ENCODE measurements around the gene LRRC38. TPM values are rescaled to one million over a fixed set of nuclear protein-coding genes. Genes with fewer than 3 reads are reported as not detected.
"Not testable (repeated sequence)": the region's sequence is repeated elsewhere in the genome, so short reads cannot be mapped to it uniquely, and the experiment has no call there.

Gene LRRC38
- total and polyA plus RNA-seq, 2 of the 13 experiments (the other 11 are each of a cell fraction or from before 2014, with no cell fraction given), result not detected

DNA sequence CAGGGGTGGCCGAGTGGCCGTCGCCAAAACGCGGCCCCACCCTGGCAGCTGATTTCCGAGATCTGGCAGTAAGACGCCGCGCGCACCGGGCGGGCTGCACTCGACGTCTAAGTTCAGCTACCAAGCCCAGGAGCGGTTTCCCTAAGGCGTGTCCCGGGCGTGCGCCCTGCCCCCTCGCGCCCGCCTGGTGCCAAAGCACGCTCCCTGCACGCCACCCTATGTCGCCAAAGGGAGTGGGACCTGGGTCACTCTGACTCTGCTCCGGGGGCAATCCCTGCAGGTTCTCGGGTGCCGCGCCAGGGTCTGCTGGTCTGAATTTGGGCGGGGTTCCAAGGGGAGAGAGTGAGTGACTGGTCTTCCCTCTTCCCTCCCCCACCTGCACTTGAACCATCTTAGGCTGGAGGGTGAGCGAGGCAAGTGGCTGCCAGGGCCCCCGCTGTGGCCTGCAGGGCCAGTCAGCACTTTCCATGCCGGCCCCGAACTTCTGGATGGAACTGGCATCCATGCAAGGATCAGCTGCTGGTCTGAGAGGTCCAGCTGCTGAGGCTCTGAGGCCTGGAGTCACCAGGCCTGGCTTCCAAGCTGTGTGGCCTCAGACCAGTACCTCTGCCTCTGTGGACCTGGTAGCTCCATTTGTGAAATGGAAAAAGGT is at the start of gene LRRC38 (continued):
- TF ChIP-seq, protein P1, sequence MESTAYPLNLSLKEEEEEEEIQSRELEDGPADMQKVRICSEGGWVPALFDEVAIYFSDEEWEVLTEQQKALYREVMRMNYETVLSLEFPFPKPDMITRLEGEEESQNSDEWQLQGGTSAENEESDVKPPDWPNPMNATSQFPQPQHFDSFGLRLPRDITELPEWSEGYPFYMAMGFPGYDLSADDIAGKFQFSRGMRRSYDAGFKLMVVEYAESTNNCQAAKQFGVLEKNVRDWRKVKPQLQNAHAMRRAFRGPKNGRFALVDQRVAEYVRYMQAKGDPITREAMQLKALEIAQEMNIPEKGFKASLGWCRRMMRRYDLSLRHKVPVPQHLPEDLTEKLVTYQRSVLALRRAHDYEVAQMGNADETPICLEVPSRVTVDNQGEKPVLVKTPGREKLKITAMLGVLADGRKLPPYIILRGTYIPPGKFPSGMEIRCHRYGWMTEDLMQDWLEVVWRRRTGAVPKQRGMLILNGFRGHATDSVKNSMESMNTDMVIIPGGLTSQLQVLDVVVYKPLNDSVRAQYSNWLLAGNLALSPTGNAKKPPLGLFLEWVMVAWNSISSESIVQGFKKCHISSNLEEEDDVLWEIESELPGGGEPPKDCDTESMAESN (CRISPR knock-in tag; conservative IDR thresholded peaks at IDR 0.05), result no peak
- TF ChIP-seq MYC (CRISPR knock-in tag; IDR thresholded peaks at IDR 0.05; ENCODE audit: borderline replicate concordance) (no peak), ZNF713 (CRISPR knock-in tag; IDR thresholded peaks at IDR 0.05) (no peak), ZNF350 (CRISPR knock-in tag; IDR thresholded peaks at IDR 0.05; ENCODE audit: borderline replicate concordance, low read depth) (no peak), ONECUT2 (CRISPR knock-in tag; IDR thresholded peaks at IDR 0.05) (no peak), ETV5 (CRISPR knock-in tag; IDR thresholded peaks at IDR 0.05; ENCODE audit: borderline replicate concordance) (no peak), NFRKB (IDR thresholded peaks at IDR 0.05) (no peak)
- TF ChIP-seq, protein P2, sequence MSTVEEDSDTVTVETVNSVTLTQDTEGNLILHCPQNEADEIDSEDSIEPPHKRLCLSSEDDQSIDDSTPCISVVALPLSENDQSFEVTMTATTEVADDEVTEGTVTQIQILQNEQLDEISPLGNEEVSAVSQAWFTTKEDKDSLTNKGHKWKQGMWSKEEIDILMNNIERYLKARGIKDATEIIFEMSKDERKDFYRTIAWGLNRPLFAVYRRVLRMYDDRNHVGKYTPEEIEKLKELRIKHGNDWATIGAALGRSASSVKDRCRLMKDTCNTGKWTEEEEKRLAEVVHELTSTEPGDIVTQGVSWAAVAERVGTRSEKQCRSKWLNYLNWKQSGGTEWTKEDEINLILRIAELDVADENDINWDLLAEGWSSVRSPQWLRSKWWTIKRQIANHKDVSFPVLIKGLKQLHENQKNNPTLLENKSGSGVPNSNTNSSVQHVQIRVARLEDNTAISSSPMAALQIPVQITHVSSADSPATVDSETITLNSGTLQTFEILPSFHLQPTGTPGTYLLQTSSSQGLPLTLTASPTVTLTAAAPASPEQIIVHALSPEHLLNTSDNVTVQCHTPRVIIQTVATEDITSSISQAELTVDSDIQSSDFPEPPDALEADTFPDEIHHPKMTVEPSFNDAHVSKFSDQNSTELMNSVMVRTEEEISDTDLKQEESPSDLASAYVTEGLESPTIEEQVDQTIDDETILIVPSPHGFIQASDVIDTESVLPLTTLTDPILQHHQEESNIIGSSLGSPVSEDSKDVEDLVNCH (CRISPR knock-in tag; IDR thresholded peaks at IDR 0.05), result no peak
- TF ChIP-seq, protein P3, sequence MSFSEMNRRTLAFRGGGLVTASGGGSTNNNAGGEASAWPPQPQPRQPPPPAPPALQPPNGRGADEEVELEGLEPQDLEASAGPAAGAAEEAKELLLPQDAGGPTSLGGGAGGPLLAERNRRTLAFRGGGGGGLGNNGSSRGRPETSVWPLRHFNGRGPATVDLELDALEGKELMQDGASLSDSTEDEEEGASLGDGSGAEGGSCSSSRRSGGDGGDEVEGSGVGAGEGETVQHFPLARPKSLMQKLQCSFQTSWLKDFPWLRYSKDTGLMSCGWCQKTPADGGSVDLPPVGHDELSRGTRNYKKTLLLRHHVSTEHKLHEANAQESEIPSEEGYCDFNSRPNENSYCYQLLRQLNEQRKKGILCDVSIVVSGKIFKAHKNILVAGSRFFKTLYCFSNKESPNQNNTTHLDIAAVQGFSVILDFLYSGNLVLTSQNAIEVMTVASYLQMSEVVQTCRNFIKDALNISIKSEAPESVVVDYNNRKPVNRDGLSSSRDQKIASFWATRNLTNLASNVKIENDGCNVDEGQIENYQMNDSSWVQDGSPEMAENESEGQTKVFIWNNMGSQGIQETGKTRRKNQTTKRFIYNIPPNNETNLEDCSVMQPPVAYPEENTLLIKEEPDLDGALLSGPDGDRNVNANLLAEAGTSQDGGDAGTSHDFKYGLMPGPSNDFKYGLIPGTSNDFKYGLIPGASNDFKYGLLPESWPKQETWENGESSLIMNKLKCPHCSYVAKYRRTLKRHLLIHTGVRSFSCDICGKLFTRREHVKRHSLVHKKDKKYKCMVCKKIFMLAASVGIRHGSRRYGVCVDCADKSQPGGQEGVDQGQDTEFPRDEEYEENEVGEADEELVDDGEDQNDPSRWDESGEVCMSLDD (CRISPR knock-in tag; IDR thresholded peaks at IDR 0.05; ENCODE audit: borderline replicate concordance), result no peak

DNA sequence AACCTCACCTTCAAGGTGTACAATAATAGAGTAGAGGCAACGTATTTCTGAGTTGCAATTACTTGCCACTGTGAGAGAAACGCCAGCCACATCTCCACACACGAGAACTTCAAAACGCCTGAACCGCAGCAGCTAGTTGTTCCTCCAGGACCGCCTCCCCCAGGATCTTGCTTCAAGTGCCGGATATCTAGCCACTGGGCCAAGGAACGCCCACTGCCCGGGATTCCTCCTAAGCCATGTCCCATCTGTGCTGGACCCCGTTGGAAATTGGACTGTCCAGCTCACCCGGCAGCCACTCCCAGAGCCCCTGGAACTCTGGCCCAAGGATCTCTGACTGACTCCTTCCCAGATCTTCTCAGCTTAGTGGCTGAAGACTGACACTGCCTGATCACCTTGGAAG is 49.2 kb upstream of the LRRC38 start:
- ATAC-seq; H3K4me1 ChIP-seq (ENCODE audit: insufficient read depth, low read length); in situ Hi-C loops (cut with HindIII; ENCODE audit: extremely low pct_ligation_motif_present, low pct_unique_long_range_greater_than_20kb); FAIRE-seq; intact Hi-C loops (cut with micrococcal nuclease; ENCODE audit: unreplicated experiment); H2AFZ ChIP-seq (ENCODE audit: low read length); H3K4me3 ChIP-seq (replicated peaks in 1 of 3; ENCODE audit: insufficient read depth in 1 of 3, low read depth in 2 of 3, low read length in 3 of 3); H3K79me2 ChIP-seq (ENCODE audit: insufficient read depth, low read length); H3K36me3 ChIP-seq (replicated peaks in 1 of 2; ENCODE audit: control insufficient read depth in 1 of 2, insufficient read depth in 2 of 2, low read length in 2 of 2); BruUV-seq (replicated peaks); DNase-seq (ENCODE audit: low spot score); CTCF ChIA-PET (ENCODE audit: low intra/inter-chr PET ratio, low total read pairs); H3K9me3 ChIP-seq (ENCODE audit: low read length); H3K9ac ChIP-seq (ENCODE audit: insufficient read depth, low read depth, low read length); H3K27ac ChIP-seq (ENCODE audit: extremely low read length, insufficient read depth, low read length); H3K4me2 ChIP-seq (ENCODE audit: low read depth, low read length); POLR2A ChIA-PET; H4K20me1 ChIP-seq (ENCODE audit: insufficient read depth, low read length): not testable (repeated sequence)
- H3K27me3 ChIP-seq (ENCODE audit: control insufficient read depth in 1 of 2, insufficient read depth in 2 of 2, low read length in 2 of 2), result peaks cover 3 to 35% of the 10 kb centered on the region in 2 experiments; a peak in 4 of 5 replicates
- 41% methylated on average over 8 of the region's 11 CpGs for WGBS (ENCODE audit: low lambda C conversion rate)

All from HepG2 (cell line).